Ureter (tissue), 1 donor: ENCODE results near the gene ANKFN1. TPM values are rescaled to one million over a fixed set of nuclear protein-coding genes. Genes with fewer than 3 reads are reported as not detected.
"Not testable (repeated sequence)": the region's sequence is repeated elsewhere in the genome, so short reads cannot be mapped to it uniquely, and the experiment has no call there.

Experiments
- DNase-seq: peaks from one replicate; pipeline ENCODE4 v3.0.0-alpha.2; 2020; ENCODE audit warnings: low spot score
- total RNA-seq: library from RNA; stranded (reverse); gene quantifications from one replicate; pipeline ENCODE4 v1.2.4, GENCODE V29; 2023
- donor health status: DM: yes; HTN: yes; CAD: no.

Gene ANKFN1
- total RNA-seq, 1 donor from 2014 or later, result 33.9 TPM

GRCh38 chr17:56182081-56182480, 28.8 kb downstream of the ANKFN1 start:
- DNase-seq, result no peak

GRCh38 chr17:56184650-56185049, 31.4 kb downstream of the ANKFN1 start:
- DNase-seq, result no peak

GRCh38 chr17:56185491-56186221, 32.4 kb downstream of the ANKFN1 start:
- no peak for DNase-seq

GRCh38 chr17:56186222-56186786, 33.0 kb downstream of the ANKFN1 start:
- no peak for DNase-seq

- no peak for DNase-seq
Observed at GRCh38 chr17:56203430-56203829, 50.2 kb downstream of the ANKFN1 start.

- no peak for DNase-seq
Observed at GRCh38 chr17:56206351-56206750, 53.1 kb downstream of the ANKFN1 start.

GRCh38 chr17:56213031-56213430, 59.8 kb downstream of the ANKFN1 start:
- no peak for DNase-seq

- DNase-seq, result no peak
Observed at GRCh38 chr17:56217921-56218320, 64.6 kb downstream of the ANKFN1 start.

- DNase-seq, result no peak
Observed at GRCh38 chr17:56222255-56222654, 69.0 kb downstream of the ANKFN1 start.

GRCh38 chr17:56230660-56231059, 77.4 kb downstream of the ANKFN1 start:
- DNase-seq, result no peak

GRCh38 chr17:56231252-56231651, 78.0 kb downstream of the ANKFN1 start:
- DNase-seq, result no peak

- DNase-seq, result no peak
Observed at GRCh38 chr17:56231693-56232092, 78.4 kb downstream of the ANKFN1 start.

GRCh38 chr17:56244268-56244890, 91.1 kb downstream of the ANKFN1 start:
- no peak for DNase-seq

- DNase-seq, result no peak
Observed at GRCh38 chr17:56247816-56248215, 94.5 kb downstream of the ANKFN1 start.

GRCh38 chr17:56257075-56257474, 103.8 kb downstream of the ANKFN1 start:
- no peak for DNase-seq

GRCh38 chr17:56260376-56261002, 107.2 kb downstream of the ANKFN1 start:
- DNase-seq, result no peak

GRCh38 chr17:56262803-56263202, 109.5 kb downstream of the ANKFN1 start:
- no peak for DNase-seq

GRCh38 chr17:56269556-56270389, 116.5 kb downstream of the ANKFN1 start:
- no peak for DNase-seq

- no peak for DNase-seq
Observed at GRCh38 chr17:56274491-56274890, 121.2 kb downstream of the ANKFN1 start.

GRCh38 chr17:56284482-56284881, 131.2 kb downstream of the ANKFN1 start:
- no peak for DNase-seq

GRCh38 chr17:56288786-56289185, 135.5 kb downstream of the ANKFN1 start:
- not testable (repeated sequence) for DNase-seq

GRCh38 chr17:56289321-56289720, 136.0 kb downstream of the ANKFN1 start:
- no peak for DNase-seq
